VCaP (cell line): ENCODE data around the gene SORCS1.

ENCODE experiments used
- H3K27ac ChIP-seq: fragments of 450-650 bp; 2 replicates; pipeline ENCODE4 v1.5.1; 2017
- TF ChIP-seq, protein P1 (sequence below): fragments of 450-650 bp; conservative IDR thresholded peaks from 2 replicates; pipeline ENCODE4 v1.5.1; 2017; ENCODE audit warnings: mild to moderate bottlenecking, moderate library complexity

The SORCS1 gene

DNA sequence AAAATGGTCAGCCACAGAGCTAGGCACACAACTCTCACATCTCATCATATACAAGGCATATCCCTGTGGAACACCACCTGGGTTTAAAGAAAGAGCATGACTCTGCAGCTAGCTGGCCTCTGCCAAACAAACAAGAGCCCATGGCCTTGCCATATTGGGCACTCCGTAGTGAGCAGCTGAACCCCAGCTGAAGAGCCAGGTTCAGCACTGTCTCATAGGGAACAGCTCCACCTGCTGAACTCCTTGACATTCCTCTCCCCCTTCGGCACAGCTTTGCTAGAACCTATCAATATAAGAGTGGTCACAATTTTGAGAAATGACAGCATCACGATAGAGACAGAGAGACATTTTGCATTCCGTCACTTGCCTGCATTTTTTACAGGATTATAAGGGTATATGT lies 20.0 kb downstream of the SORCS1 start:
- TF ChIP-seq, protein P1, sequence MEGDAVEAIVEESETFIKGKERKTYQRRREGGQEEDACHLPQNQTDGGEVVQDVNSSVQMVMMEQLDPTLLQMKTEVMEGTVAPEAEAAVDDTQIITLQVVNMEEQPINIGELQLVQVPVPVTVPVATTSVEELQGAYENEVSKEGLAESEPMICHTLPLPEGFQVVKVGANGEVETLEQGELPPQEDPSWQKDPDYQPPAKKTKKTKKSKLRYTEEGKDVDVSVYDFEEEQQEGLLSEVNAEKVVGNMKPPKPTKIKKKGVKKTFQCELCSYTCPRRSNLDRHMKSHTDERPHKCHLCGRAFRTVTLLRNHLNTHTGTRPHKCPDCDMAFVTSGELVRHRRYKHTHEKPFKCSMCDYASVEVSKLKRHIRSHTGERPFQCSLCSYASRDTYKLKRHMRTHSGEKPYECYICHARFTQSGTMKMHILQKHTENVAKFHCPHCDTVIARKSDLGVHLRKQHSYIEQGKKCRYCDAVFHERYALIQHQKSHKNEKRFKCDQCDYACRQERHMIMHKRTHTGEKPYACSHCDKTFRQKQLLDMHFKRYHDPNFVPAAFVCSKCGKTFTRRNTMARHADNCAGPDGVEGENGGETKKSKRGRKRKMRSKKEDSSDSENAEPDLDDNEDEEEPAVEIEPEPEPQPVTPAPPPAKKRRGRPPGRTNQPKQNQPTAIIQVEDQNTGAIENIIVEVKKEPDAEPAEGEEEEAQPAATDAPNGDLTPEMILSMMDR: no peak
- no peak overlapping the region for H3K27ac ChIP-seq

DNA sequence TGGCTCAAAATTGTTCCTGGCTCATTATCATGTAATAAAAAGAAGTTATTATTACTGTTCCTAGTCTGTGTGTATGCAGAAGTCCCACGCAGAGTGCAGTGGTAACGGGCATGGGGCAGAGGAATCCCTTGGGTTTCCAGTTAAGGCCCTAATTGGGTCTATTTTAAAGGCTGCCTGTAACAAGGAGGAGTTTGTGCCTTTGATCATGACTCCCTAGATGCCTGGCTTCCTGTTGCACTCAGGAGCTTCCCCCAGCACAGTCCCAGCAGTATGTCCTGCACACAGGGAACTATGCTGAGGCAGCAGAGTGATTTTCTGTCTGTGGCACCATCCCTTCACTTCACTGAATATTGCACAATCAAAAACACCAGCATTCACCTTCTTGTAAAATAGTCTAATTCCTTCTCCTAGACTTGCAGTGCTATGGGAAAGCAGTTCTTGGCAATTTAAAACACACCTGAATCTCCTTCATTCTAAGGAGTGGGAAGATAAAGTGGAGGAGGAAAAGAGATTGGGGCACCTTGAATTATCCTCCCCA lies 22.9 kb downstream of the SORCS1 start:
- H3K27ac ChIP-seq: no peak overlapping the region
- TF ChIP-seq, protein P1: no peak

DNA sequence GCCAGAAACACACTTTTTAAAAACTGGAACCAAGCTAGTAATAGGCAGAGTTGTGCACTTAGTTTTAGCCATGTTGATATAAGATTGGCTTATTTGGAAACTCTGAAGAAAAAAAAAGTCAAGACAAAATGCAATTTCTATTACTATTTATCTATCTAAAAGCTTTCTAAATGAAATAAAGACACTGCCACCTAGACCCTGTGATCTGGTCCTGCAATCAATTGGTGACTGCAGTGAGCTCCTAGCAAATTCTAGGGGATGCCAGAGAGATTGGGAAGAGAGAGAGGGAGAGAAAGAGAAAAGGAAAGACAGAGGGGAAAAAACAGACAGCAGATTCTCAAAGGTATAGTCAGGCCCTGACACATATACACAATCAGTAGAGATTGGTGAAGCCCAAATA lies 25.3 kb downstream of the SORCS1 start:
- H3K27ac ChIP-seq: no peak overlapping the region
- TF ChIP-seq, protein P1: no peak

DNA sequence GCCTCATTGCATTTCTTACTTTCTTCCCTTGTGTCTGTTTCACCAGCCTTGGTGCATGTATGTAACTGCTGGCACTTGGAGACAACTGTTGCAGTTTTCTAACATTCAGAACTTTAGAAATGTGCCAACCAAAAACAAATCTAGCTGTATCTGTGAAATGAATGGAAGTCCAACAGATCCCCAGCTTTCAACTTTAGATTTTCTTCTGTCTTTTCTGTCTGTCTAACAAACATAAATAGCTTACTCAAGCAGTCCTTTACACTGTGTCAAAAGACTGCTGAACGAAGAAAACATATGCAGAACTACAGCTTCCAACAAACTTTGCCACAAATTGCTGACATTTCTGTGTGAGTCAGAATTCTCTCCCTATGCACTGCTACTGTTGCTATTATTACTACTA lies 30.9 kb downstream of the SORCS1 start:
- TF ChIP-seq, protein P1: no peak
- H3K27ac ChIP-seq: no peak overlapping the region

DNA sequence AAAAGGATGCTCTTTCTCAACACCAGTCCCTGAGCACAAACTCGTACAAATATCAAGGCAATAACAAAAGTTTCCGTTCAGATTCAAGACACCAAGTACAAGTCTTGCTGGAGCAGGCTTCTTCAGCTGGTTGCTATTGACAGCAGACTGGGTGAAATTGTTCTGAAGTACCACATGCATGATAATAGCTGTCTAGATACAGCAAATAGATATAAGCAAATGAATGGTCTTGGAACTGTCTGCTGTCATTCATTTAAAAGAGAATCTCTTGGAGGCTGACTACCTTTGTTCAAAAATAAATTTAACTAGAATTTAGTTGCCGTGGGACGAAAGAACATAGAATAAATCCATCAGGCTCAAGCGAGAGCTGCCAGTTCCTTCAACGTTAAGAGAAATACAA lies 35.5 kb downstream of the SORCS1 start:
- TF ChIP-seq, protein P1: no peak
- H3K27ac ChIP-seq: no peak overlapping the region

DNA sequence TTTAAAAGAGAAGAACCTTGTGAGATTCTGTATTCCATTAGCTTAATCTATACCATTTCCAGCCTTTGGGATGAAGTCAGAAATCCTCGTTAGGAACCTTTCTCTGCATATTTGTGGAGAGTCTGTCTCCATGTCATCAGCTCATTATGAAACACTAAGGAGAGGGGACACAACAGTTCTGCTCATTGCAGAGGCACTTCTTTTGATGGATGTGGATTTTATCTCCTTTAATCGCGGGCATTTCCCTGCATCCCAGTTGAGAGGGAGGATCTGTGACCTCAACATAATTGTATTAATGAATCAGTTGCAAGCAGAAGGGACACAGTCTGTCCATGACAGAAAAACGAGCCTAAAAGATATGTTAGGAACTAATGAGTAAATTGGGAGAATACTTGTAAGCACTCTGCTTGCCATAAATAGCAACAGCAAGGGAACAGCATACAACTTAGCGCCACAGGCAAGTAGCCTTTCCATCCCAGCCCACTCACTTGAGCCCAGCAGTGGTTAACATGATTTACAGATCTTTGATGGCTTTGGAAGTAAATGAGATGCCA lies 37.9 kb downstream of the SORCS1 start:
- H3K27ac ChIP-seq: no peak overlapping the region

DNA sequence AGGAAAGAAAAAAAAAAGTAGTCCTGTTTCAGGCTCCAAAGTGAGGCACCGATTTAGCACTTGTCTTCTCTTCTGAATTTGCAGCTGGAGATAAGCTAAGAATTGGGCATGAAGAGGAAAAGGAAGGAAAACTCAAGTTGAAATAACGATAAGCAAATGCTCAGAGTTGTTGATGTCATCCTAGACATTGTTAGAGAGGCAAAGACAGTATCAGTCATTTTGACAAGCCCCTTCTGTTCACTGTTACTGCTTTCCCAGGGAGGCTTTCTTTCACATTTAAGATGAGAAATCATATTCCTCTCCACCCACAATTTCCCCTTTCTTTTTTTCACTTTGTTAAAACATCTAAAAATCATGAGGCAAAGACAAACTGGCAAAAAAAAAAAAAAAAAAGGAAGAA lies 41.8 kb downstream of the SORCS1 start:
- H3K27ac ChIP-seq: no peak overlapping the region
- TF ChIP-seq, protein P1: no peak

More for the DNA sequence above, 37.9 kb downstream of the SORCS1 start:
- TF ChIP-seq, protein P1: no peak
